ENCODE results near the gene ARIH2.

DNA sequence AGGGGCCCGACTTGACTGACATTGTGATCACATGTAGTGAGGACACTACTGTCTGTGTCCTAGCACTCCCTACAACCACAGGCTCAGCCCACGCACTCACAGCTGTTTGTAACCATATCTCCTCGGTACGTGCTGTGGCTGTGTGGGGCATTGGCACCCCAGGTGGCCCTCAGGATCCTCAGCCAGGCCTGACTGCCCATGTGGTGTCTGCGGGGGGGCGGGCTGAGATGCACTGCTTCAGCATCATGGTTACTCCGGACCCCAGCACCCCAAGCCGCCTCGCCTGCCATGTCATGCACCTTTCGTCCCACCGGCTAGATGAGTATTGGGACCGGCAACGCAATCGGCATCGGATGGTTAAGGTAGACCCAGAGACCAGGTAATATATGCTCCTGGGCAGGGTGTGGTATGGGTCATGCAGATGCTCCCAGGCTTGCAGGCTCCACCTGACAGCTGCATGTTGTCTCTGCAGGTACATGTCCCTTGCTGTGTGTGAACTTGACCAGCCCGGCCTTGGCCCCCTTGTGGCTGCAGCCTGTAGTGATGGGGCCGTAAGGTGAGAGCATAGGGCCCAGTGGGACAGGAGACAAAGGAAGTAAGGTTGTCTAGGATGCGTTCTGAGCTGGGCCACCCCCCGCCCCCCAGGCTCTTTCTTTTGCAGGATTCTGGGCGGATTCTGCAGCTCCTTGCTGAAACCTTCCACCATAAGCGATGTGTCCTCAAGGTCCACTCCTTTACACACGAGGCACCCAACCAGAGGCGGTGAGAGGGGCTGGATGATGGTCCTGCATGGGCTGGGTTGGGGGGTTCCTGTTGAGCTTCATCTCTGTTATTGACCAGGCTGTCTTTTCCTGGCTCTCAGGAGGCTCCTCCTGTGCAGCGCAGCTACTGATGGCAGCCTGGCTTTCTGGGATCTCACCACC lies 95.4 kb downstream of the ARIH2 start:
- TF ChIP-seq, protein P1, sequence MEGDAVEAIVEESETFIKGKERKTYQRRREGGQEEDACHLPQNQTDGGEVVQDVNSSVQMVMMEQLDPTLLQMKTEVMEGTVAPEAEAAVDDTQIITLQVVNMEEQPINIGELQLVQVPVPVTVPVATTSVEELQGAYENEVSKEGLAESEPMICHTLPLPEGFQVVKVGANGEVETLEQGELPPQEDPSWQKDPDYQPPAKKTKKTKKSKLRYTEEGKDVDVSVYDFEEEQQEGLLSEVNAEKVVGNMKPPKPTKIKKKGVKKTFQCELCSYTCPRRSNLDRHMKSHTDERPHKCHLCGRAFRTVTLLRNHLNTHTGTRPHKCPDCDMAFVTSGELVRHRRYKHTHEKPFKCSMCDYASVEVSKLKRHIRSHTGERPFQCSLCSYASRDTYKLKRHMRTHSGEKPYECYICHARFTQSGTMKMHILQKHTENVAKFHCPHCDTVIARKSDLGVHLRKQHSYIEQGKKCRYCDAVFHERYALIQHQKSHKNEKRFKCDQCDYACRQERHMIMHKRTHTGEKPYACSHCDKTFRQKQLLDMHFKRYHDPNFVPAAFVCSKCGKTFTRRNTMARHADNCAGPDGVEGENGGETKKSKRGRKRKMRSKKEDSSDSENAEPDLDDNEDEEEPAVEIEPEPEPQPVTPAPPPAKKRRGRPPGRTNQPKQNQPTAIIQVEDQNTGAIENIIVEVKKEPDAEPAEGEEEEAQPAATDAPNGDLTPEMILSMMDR (IDR thresholded peaks at IDR 0.05) = peak in 2 of 3 donors; percentile 42 to 48
- TF ChIP-seq POLR2A (IDR thresholded peaks at IDR 0.05) = no peak
- TF ChIP-seq POLR2AphosphoS5 (IDR thresholded peaks at IDR 0.05) = no peak

Measured in breast epithelium (tissue), 3 donors.